Measurements from ENCODE around the gene EIF1AD.
A peak's percentile ranks its signal among the peaks of the same experiment; 100 is the strongest.

GRCh38 chr11:66011239-66011784, 9.4 kb upstream of the EIF1AD start:
- TF ChIP-seq CTCF (IDR thresholded peaks at IDR 0.05) (peak in 1 of 6 experiments; percentile 9), POLR2A (IDR thresholded peaks at IDR 0.05) (peak in 1 of 2 donors; percentile 58)
